Neuron (in vitro differentiated cells): Measurements from ENCODE around the gene URI1.
A peak's percentile ranks its signal among the peaks of the same experiment; 100 is the strongest.
"Not testable (repeated sequence)": the region's sequence is repeated elsewhere in the genome, so short reads cannot be mapped to it uniquely, and the experiment has no call there.

Source experiments
- H2AFZ ChIP-seq: one replicate; pipeline ENCODE4 v1.6.1; 2013; ENCODE audit warnings: low read depth, mild to moderate bottlenecking, inconsistent platforms, low read length, moderate library complexity
- H3K27me3 ChIP-seq: one replicate; pipeline ENCODE4 v1.6.1; 2013; ENCODE audit warnings: low read length; ENCODE audit not compliant: insufficient read depth
- H3K36me3 ChIP-seq: one replicate; pipeline ENCODE4 v1.6.1; 2013; ENCODE audit warnings: low read length; ENCODE audit not compliant: insufficient read depth
- H3K4me1 ChIP-seq: one replicate; pipeline ENCODE4 v1.6.1; 2013; ENCODE audit warnings: low read length; ENCODE audit not compliant: insufficient read depth
- H3K4me3 ChIP-seq: 2 replicates; pipeline ENCODE4 v1.5.1; 2013; ENCODE audit warnings: mild to moderate bottlenecking, low read length, moderate library complexity
- H3K9me3 ChIP-seq: one replicate; pipeline ENCODE4 v1.6.1; 2013; ENCODE audit warnings: low read length

The URI1 gene, protein sequence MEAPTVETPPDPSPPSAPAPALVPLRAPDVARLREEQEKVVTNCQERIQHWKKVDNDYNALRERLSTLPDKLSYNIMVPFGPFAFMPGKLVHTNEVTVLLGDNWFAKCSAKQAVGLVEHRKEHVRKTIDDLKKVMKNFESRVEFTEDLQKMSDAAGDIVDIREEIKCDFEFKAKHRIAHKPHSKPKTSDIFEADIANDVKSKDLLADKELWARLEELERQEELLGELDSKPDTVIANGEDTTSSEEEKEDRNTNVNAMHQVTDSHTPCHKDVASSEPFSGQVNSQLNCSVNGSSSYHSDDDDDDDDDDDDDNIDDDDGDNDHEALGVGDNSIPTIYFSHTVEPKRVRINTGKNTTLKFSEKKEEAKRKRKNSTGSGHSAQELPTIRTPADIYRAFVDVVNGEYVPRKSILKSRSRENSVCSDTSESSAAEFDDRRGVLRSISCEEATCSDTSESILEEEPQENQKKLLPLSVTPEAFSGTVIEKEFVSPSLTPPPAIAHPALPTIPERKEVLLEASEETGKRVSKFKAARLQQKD

DNA sequence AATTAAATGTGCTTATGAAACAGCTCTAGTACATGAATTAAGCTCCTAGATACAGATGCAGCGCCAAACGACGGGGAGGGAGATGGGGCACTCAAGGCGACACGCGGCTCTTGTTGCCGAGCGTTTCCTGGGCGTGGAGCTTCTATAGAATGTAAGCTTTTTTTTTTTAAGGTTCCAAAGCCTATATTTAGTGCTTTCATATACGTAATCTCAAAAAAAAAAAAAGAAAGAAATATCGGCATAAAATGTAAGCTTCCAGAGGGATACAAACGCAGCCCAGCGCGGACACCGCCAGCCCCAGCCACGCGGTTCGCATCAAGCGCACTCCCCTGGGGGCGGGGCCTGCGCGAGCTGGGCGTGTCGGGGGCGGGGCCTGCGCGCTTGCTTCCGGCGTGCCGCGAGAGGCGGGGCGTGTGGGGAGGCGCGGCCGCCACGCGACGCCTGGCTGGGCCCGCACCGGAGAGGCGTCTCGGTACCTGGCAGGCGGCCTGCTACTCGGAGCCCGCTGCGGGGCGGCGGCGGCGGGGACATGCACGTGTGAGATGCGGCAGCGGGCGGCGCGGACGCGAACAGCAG, at the start of gene URI1:
URI1 (plus strand) TSS at position 412 of the 576 bp plus-strand sequence. CDS start 309 bp downstream, outside the sequence.
- H3K4me3 ChIP-seq = peak within 1 kb of the TSS; percentile 72
- H2AFZ ChIP-seq = peak within 1 kb of the TSS; percentile 93
- no peaks in the 10 kb centered on the region for H3K9me3 ChIP-seq
- no peaks in the 10 kb centered on the region for H3K36me3 ChIP-seq
- H3K27me3 ChIP-seq = no peaks in the 10 kb centered on the region
- H3K4me1 ChIP-seq = peaks cover 4% of the 10 kb centered on the region

DNA sequence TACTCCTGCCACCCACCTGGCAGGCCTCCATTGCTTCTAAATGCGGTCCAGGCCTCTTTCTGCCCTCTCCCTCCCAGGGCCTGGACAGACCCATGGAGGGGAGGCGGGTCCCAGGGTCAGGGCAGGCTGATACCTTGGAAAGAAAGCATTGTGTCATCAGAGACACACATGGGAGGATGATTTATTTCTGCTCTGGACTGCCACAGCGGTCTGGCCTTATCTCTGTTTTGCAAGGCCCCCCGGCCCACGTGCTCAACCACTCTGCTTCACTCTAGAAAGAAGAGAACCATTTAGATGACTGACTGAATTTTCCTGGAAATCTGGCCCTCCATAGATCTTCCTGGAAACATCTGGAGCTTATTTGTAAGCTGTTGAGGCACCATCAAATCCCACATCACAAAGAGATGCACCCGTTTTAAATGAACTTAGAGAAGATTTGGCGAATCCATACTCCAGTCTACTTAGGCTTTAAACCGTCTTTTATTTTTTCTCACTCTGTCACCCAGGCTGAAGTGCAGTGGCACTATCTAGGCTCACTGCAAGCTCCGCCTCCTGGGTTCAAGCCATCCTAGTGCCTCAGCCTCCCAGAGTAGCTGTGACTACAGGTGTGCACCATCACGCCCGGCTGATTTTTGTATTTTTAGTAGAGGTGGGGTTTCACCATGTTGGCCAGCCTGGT, 48.3 kb upstream of the URI1 start:
- no peaks in the 10 kb centered on the region for H3K9me3 ChIP-seq
- no peak overlapping the region for H3K4me3 ChIP-seq
- H3K36me3 ChIP-seq = no peaks in the 10 kb centered on the region
- no peak overlapping the region for H2AFZ ChIP-seq
- no peaks in the 10 kb centered on the region for H3K4me1 ChIP-seq
- H3K27me3 ChIP-seq = no peaks in the 10 kb centered on the region

DNA sequence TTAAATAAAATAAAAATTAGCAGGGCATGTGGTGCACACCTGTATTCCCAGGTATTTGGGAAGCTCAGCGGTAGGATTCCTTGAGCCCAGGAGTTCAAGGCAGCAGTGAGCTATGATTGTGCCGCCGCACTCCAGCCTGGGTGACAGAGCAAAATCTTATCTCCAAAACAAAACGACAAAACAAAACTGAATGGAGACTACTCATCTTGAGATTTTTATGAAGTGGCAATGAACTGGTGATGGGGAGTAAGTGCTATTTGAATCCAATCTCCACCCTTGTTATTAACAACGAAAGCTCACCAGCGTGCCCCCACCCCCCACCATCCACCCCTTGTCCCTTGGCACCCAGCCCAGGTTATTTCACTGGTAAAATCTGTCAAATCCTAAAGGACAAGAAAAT, 45.2 kb upstream of the URI1 start:
- Histone ChIP-seq H2AFZ (no peak overlapping the region), H3K9me3 (no peaks in the 10 kb centered on the region), H3K4me1 (no peaks in the 10 kb centered on the region), H3K27me3 (no peaks in the 10 kb centered on the region), H3K4me3 (no peak overlapping the region), H3K36me3 (no peaks in the 10 kb centered on the region)

DNA sequence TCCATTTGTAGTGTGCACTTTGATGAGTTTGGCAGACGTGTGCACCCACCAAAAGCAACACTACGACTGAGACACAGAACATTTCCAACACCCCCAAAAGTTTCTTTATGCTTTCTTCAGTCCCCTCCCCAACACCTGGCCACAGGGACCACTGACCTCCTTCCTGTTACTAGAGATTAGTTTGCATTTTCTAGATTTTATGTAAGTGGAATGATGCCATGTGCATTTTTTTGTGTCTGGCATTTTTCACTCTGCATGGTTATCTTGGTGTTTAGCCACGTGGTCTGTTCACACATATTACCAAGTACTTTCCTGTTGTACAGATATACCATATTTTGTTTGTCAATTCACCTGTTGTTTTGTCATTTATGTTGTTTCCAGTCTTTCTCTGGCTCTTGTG, 44.6 kb upstream of the URI1 start:
- Histone ChIP-seq H3K27me3 (no peaks in the 10 kb centered on the region), H3K36me3 (no peaks in the 10 kb centered on the region), H3K4me1 (no peaks in the 10 kb centered on the region)

GRCh38 chr19:29904017-29904416, 38.0 kb upstream of the URI1 start:
- peaks cover 2% of the 10 kb centered on the region for H3K4me1 ChIP-seq
- H3K36me3 ChIP-seq = no peaks in the 10 kb centered on the region
- no peaks in the 10 kb centered on the region for H3K27me3 ChIP-seq
- no peaks in the 10 kb centered on the region for H3K9me3 ChIP-seq
- H3K4me3 ChIP-seq = no peak overlapping the region
- H2AFZ ChIP-seq = no peak overlapping the region

More for the DNA sequence above, 44.6 kb upstream of the URI1 start:
- Histone ChIP-seq H2AFZ (no peak overlapping the region), H3K9me3 (no peaks in the 10 kb centered on the region), H3K4me3 (no peak overlapping the region)

DNA sequence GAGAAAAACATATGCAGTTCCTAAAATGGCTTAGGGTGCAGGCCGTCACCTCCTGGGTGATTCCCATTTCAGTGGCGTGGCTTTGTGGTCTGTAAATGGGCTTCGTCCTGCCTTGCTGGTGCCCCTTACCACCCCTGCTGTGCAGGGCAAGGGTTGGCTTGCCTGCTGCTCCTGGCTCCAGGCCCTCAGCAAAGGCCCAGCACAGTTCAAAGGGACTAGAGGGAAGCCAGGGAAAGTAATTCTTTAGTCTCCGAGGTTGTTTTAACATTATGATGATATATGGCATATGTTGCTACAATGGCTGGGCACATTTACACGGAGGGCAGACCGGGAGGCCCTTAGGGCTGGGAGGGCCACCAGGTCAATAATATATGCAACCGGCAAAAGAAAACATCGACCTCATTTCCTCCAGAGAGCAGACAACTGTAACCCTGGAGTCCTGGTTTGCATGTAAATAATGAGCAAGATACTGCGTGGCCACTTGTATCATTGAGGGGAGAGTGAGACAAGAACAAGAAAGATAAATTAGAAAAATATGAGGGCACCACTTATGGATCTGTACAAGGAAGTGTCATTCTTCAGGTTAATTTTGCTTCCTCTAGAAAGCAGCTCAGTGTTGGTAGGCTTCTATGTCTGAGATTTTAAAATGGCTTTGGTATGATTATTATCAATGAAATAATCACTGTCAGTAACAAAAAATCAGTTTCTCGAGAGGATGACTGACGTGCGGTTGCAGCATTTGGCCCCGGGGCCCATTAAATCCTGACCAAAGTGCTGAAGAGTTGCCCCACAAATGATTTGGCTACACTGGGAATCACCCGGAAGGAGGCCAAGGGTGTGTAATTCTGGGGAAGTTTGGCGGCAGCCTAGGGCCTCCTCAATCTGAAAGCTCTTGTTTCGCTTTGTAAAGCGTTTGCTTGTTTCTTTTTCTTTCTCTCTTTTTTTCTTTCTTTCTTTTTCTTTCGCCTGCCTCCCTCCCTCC, 32.8 kb upstream of the URI1 start:
- Histone ChIP-seq H3K27me3 (no peaks in the 10 kb centered on the region), H2AFZ (peak overlapping the region; percentile 55), H3K9me3 (no peaks in the 10 kb centered on the region), H3K36me3 (no peaks in the 10 kb centered on the region), H3K4me3 (no peak overlapping the region), H3K4me1 (peaks cover 6% of the 10 kb centered on the region)

DNA sequence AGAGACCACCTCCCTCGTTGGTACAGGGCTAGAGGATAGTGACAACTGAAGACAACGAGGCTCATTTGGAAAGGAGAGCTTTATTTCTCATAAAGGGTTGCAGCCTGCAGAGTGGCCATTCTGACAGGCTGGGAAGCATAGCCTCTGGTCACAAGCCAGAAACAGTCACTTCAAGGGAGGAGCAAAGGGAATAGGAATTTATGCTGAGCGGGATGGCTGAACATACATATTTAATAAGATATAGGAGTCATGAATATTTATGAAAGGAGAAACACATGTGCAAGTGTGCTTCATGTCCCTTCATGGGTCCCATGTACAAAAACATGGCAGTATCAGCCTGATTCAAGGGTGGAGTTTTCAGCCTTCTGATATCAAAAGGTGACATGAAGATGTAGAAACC, 27.1 kb upstream of the URI1 start:
- Histone ChIP-seq H3K27me3 (no peaks in the 10 kb centered on the region), H2AFZ (no peak overlapping the region), H3K9me3 (no peaks in the 10 kb centered on the region), H3K4me1 (no peaks in the 10 kb centered on the region), H3K4me3 (no peak overlapping the region), H3K36me3 (no peaks in the 10 kb centered on the region)

DNA sequence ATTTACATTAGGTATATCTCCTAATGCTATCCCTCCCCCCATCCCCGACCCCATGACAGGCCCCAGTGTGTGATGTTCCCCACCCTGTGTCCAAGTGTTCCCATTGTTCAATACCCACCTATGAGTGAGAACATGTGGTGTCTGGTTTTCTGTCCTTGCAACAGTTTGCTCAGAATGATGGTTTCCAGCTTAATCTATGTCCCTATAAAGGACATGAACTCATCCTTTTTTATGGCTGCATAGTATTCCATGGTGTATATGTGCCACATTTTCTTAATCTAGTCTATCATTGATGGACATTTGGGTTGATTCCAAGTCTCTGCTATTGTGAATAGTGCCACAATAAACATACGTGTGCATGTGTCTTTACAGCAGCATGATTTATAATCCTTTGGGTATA, 26.2 kb upstream of the URI1 start:
- not testable (repeated sequence) for H3K36me3 ChIP-seq, H3K4me3 ChIP-seq, H3K4me1 ChIP-seq, H2AFZ ChIP-seq, H3K9me3 ChIP-seq, H3K27me3 ChIP-seq

- Histone ChIP-seq H2AFZ (no peak overlapping the region), H3K9me3 (no peaks in the 10 kb centered on the region), H3K4me3 (no peak overlapping the region), H3K27me3 (no peaks in the 10 kb centered on the region), H3K36me3 (no peaks in the 10 kb centered on the region), H3K4me1 (no peaks in the 10 kb centered on the region)
Measured at GRCh38 chr19:29917911-29918310, 24.1 kb upstream of the URI1 start.

- Histone ChIP-seq H2AFZ (no peak overlapping the region), H3K27me3 (no peaks in the 10 kb centered on the region)
Measured at GRCh38 chr19:29918891-29919290, 23.1 kb upstream of the URI1 start.

GRCh38 chr19:29922972-29923371, 19.1 kb upstream of the URI1 start:
- H3K27me3 ChIP-seq = peaks cover 4% of the 10 kb centered on the region
- H3K36me3 ChIP-seq = no peaks in the 10 kb centered on the region

More at GRCh38 chr19:29918891-29919290, 23.1 kb upstream of the URI1 start:
- Histone ChIP-seq H3K36me3 (no peaks in the 10 kb centered on the region), H3K4me1 (no peaks in the 10 kb centered on the region), H3K4me3 (no peak overlapping the region), H3K9me3 (peaks cover 3% of the 10 kb centered on the region)

GRCh38 chr19:29923653-29924052, 18.4 kb upstream of the URI1 start:
- H3K27me3 ChIP-seq = peaks cover 4% of the 10 kb centered on the region
- peaks cover 3% of the 10 kb centered on the region for H3K9me3 ChIP-seq
- no peaks in the 10 kb centered on the region for H3K4me1 ChIP-seq
- no peak overlapping the region for H3K4me3 ChIP-seq
- no peak overlapping the region for H2AFZ ChIP-seq
- H3K36me3 ChIP-seq = no peaks in the 10 kb centered on the region

More at GRCh38 chr19:29922972-29923371, 19.1 kb upstream of the URI1 start:
- Histone ChIP-seq H3K4me1 (no peaks in the 10 kb centered on the region), H3K4me3 (no peak overlapping the region), H3K9me3 (peaks cover 3% of the 10 kb centered on the region), H2AFZ (no peak overlapping the region)
